ENCODE results near the gene NDST4. TPM values are rescaled to one million over a fixed set of nuclear protein-coding genes. Genes with fewer than 3 reads are reported as not detected.

The NDST4 gene
- polyA plus RNA-seq, 1 donor (not counting 4 experiments of a cell fraction or from before 2014, with no cell fraction given) = not detected

GRCh38 chr4:114907568-114907967, 205.9 kb downstream of the NDST4 start:
- no peak overlapping the region for H3K27ac ChIP-seq (ENCODE audit: control insufficient read depth, insufficient read depth, low read length)
- no peaks in the 10 kb centered on the region for H4K20me1 ChIP-seq (ENCODE audit: control insufficient read depth, extremely low read depth, insufficient read depth, low read length)
- H3K4me2 ChIP-seq (ENCODE audit: control insufficient read depth, extremely low read depth, insufficient read depth, low read depth, low read length) = no peak overlapping the region
- FAIRE-seq (no peak), DNase-seq (ENCODE audit: low read depth, low spot score) (no peak)
- no peaks in the 10 kb centered on the region for H3K79me2 ChIP-seq (ENCODE audit: control insufficient read depth, insufficient read depth, low read length)
- no peaks in the 10 kb centered on the region for H3K9me1 ChIP-seq (ENCODE audit: control insufficient read depth, extremely low read depth, insufficient read depth, low read length)
- no peaks in the 10 kb centered on the region for H3K27me3 ChIP-seq (ENCODE audit: control insufficient read depth, extremely low read depth, insufficient read depth, low read length)
- TF ChIP-seq CTCF (optimal IDR thresholded peaks at IDR 0.05 in 1 of 3, IDR thresholded peaks at IDR 0.05 in 1 of 3, conservative IDR thresholded peaks at IDR 0.05 in 1 of 3; ENCODE audit: extremely low read depth in 1 of 3, insufficient read depth in 2 of 3, low read length in 3 of 3) (no peak), EZH2 (IDR thresholded peaks at IDR 0.05; ENCODE audit: low read length) (no peak)
- H3K36me3 ChIP-seq (ENCODE audit: control insufficient read depth in 2 of 2, extremely low read depth in 1 of 2, insufficient read depth in 2 of 2, low read length in 2 of 2) = no peaks in the 10 kb centered on the region
- H3K9me3 ChIP-seq (ENCODE audit: control insufficient read depth, low read depth, low read length) = no peaks in the 10 kb centered on the region
- no peak overlapping the region for H3K4me3 ChIP-seq (ENCODE audit: control insufficient read depth in 2 of 3, extremely low read depth in 1 of 3, insufficient read depth in 2 of 3, low read depth in 1 of 3, low read length in 3 of 3)
- dilution Hi-C loops (cut with MboI; ENCODE audit: extremely low pct_ligation_motif_present, low sequenced_read_pairs) = no loop called here
- H3K4me1 ChIP-seq (ENCODE audit: control insufficient read depth, extremely low read depth, insufficient read depth, low read length) = no peaks in the 10 kb centered on the region
- H2AFZ ChIP-seq (ENCODE audit: control insufficient read depth, low read length) = no peak overlapping the region
- H3K9ac ChIP-seq (ENCODE audit: control insufficient read depth, extremely low read depth, insufficient read depth, low read length) = no peak overlapping the region

GRCh38 chr4:114905017-114905416, 208.4 kb downstream of the NDST4 start:
- Histone ChIP-seq H3K79me2 (ENCODE audit: control insufficient read depth, insufficient read depth, low read length) (no peaks in the 10 kb centered on the region), H3K27ac (ENCODE audit: control insufficient read depth, insufficient read depth, low read length) (no peak overlapping the region), H4K20me1 (ENCODE audit: control insufficient read depth, extremely low read depth, insufficient read depth, low read length) (no peaks in the 10 kb centered on the region), H3K9me3 (ENCODE audit: control insufficient read depth, low read depth, low read length) (no peaks in the 10 kb centered on the region), H3K9ac (ENCODE audit: control insufficient read depth, extremely low read depth, insufficient read depth, low read length) (no peak overlapping the region), H3K4me1 (ENCODE audit: control insufficient read depth, extremely low read depth, insufficient read depth, low read length) (no peaks in the 10 kb centered on the region), H3K36me3 (ENCODE audit: control insufficient read depth in 2 of 2, extremely low read depth in 1 of 2, insufficient read depth in 2 of 2, low read length in 2 of 2) (no peaks in the 10 kb centered on the region), H3K4me3 (ENCODE audit: control insufficient read depth in 2 of 3, extremely low read depth in 1 of 3, insufficient read depth in 2 of 3, low read depth in 1 of 3, low read length in 3 of 3) (no peak overlapping the region), H2AFZ (ENCODE audit: control insufficient read depth, low read length) (no peak overlapping the region), H3K27me3 (ENCODE audit: control insufficient read depth, extremely low read depth, insufficient read depth, low read length) (no peaks in the 10 kb centered on the region), H3K4me2 (ENCODE audit: control insufficient read depth, extremely low read depth, insufficient read depth, low read depth, low read length) (no peak overlapping the region), H3K9me1 (ENCODE audit: control insufficient read depth, extremely low read depth, insufficient read depth, low read length) (no peaks in the 10 kb centered on the region)
- FAIRE-seq (no peak), DNase-seq (ENCODE audit: low read depth, low spot score) (no peak)
- dilution Hi-C loops (cut with MboI; ENCODE audit: extremely low pct_ligation_motif_present, low sequenced_read_pairs) = no loop called here
- no peak for TF ChIP-seq CTCF (optimal IDR thresholded peaks at IDR 0.05 in 1 of 3, IDR thresholded peaks at IDR 0.05 in 1 of 3, conservative IDR thresholded peaks at IDR 0.05 in 1 of 3; ENCODE audit: extremely low read depth in 1 of 3, insufficient read depth in 2 of 3, low read length in 3 of 3)
- no peak for TF ChIP-seq EZH2 (IDR thresholded peaks at IDR 0.05; ENCODE audit: low read length)

Measured in keratinocyte (primary cell).